IMR-90 (cell line): ENCODE results near the gene AHCYL2. TPM values are rescaled to one million over a fixed set of nuclear protein-coding genes. Genes with fewer than 3 reads are reported as not detected.

ENCODE experiments used
- ATAC-seq: fragments of 200-7000 bp; cut with Tn5 transposase; 2 replicates; pipeline ENCODE4 v1.9.1; 2020; ENCODE audit warnings: low read depth, mild to moderate bottlenecking, moderate library complexity
- BruUV-seq: library from RNA; stranded (reverse); fragments of 400-500 nt; replicated peaks from 2 replicates; lab custom pipeline; 2021; lab: Mats Ljungman, UMichigan
- CTCF ChIA-PET: fragments of 300-600 bp; formaldehyde crosslinking; extraction: SDS; loops from one replicate; lab custom pipeline; 2021; ENCODE audit warnings: antibody characterized with exemption; lab: Yijun Ruan, JAX
- POLR2A ChIA-PET: fragments of 300-600 bp; sonication (Branson Sonifier 250); formaldehyde crosslinking; loops from one replicate; lab custom pipeline; 2022; ENCODE audit warnings: antibody characterized with exemption; ENCODE audit not compliant: unreplicated experiment; lab: Charles Lee
- DNase-seq: peaks from one replicate; pipeline ENCODE4 v3.0.0; 2013
- H2AFZ ChIP-seq: replicated peaks from 2 replicates; pipeline ENCODE3; 2013; ENCODE audit warnings: low read length, mild to moderate bottlenecking; ENCODE audit not compliant: poor library complexity
- H2AK5ac ChIP-seq: 2 replicates; pipeline ENCODE4 v1.6.1; 2013; ENCODE audit warnings: low read depth, low read length, inconsistent platforms
- H2AK9ac ChIP-seq: replicated peaks from 2 replicates; pipeline ENCODE3; 2013; ENCODE audit warnings: mild to moderate bottlenecking, low read depth, low read length, moderate library complexity; ENCODE audit not compliant: poor library complexity
- H2BK120ac ChIP-seq: 2 replicates; pipeline ENCODE4 v1.6.1; 2013; ENCODE audit warnings: low read depth, low read length, inconsistent platforms
- H2BK15ac ChIP-seq: 3 replicates; pipeline ENCODE4 v1.6.1; 2013; ENCODE audit warnings: low read depth, low read length, inconsistent platforms
- H2BK20ac ChIP-seq: 2 replicates; pipeline ENCODE4 v1.6.1; 2013; ENCODE audit warnings: low read depth, mild to moderate bottlenecking, inconsistent platforms, low read length, moderate library complexity
- H2BK5ac ChIP-seq: 2 replicates; pipeline ENCODE4 v1.6.1; 2013; ENCODE audit warnings: mild to moderate bottlenecking, low read depth, low read length, inconsistent platforms; ENCODE audit not compliant: poor library complexity, severe bottlenecking
- H3K14ac ChIP-seq: replicated peaks from 2 replicates; pipeline ENCODE4 v1.6.1; 2013; ENCODE audit warnings: low read depth, low read length, inconsistent platforms
- H3K18ac ChIP-seq: 2 replicates; pipeline ENCODE4 v1.6.1; 2013; ENCODE audit warnings: low read depth, low read length, control low read depth
- H3K23ac ChIP-seq: 2 replicates; pipeline ENCODE4 v1.6.1; 2013; ENCODE audit warnings: low read depth, low read length, inconsistent platforms
- H3K27ac ChIP-seq: 2 replicates; pipeline ENCODE4 v1.5.1; 2013; ENCODE audit warnings: mild to moderate bottlenecking, control low read depth, low read length; ENCODE audit not compliant: insufficient read depth
- H3K27me3 ChIP-seq: 2 replicates; pipeline ENCODE4 v1.6.1; 2013; ENCODE audit warnings: low read length; ENCODE audit not compliant: control insufficient read depth, insufficient read depth
- H3K36me3 ChIP-seq: 2 replicates; pipeline ENCODE4 v1.6.1; 2013; ENCODE audit warnings: low read length, mixed read lengths; ENCODE audit not compliant: control insufficient read depth, insufficient read depth
- H3K4ac ChIP-seq: 2 replicates; pipeline ENCODE4 v1.6.1; 2013; ENCODE audit warnings: low read depth, low read length, inconsistent platforms
- H3K4me1 ChIP-seq: 2 replicates; pipeline ENCODE4 v1.6.1; 2013; ENCODE audit warnings: low read length, mixed read lengths; ENCODE audit not compliant: control insufficient read depth, insufficient read depth
- H3K4me2 ChIP-seq: 2 replicates; pipeline ENCODE4 v1.6.1; 2013; ENCODE audit warnings: low read depth, mild to moderate bottlenecking, control low read depth, low read length, moderate library complexity
- H3K4me3 ChIP-seq: 2 replicates; pipeline ENCODE4 v1.5.1; 2013; ENCODE audit warnings: low read depth, mild to moderate bottlenecking, control low read depth, low read length, moderate library complexity; ENCODE audit not compliant: insufficient read depth
- H3K56ac ChIP-seq: 2 replicates; pipeline ENCODE4 v1.6.1; 2013; ENCODE audit warnings: low read length, inconsistent platforms; ENCODE audit not compliant: insufficient read depth; ENCODE audit errors: extremely low read depth
- H3K79me1 ChIP-seq, 2 experiments: 2 replicates each; pipeline ENCODE4 v1.6.1; 2013; ENCODE audit warnings: low read length in 2 of 2, inconsistent platforms in 1 of 2, low read depth in 1 of 2
- H3K9ac ChIP-seq: 2 replicates; pipeline ENCODE4 v1.6.1; 2013; ENCODE audit warnings: low read depth, low read length, control low read depth
- H3K9me1 ChIP-seq: 2 replicates; pipeline ENCODE4 v1.6.1; 2013; ENCODE audit warnings: low read length, inconsistent platforms; ENCODE audit not compliant: insufficient read depth
- H3K9me3 ChIP-seq: 2 replicates; pipeline ENCODE4 v1.6.1; 2013; ENCODE audit warnings: low read length; ENCODE audit not compliant: control insufficient read depth, insufficient read depth
- H4K20me1 ChIP-seq: 2 replicates; pipeline ENCODE4 v1.6.1; 2013; ENCODE audit warnings: low read length, inconsistent platforms; ENCODE audit not compliant: insufficient read depth
- H4K5ac ChIP-seq: 2 replicates; pipeline ENCODE4 v1.6.1; 2013; ENCODE audit warnings: mild to moderate bottlenecking, low read depth, low read length, control low read depth
- H4K8ac ChIP-seq, 2 experiments: 2 replicates each; pipeline ENCODE4 v1.6.1; 2013; ENCODE audit warnings: low read depth in 2 of 2, low read length in 2 of 2, control low read depth in 1 of 2, inconsistent platforms in 1 of 2
- H4K91ac ChIP-seq: 2 replicates; pipeline ENCODE4 v1.6.1; 2013; ENCODE audit warnings: low read depth, low read length, inconsistent platforms; ENCODE audit not compliant: insufficient read depth
- BHLHE40 ChIP-seq: fragments of 150-350 bp; IDR thresholded peaks from 2 replicates; pipeline ENCODE4 v1.6.1; 2016; ENCODE audit warnings: mild to moderate bottlenecking, low read depth, low read length
- CHD1 ChIP-seq: IDR thresholded peaks from 2 replicates; pipeline ENCODE4 v1.6.1; 2012; ENCODE audit warnings: low read depth, low read length, improper control_type of control experiment
- CTCF ChIP-seq: conservative IDR thresholded peaks from 2 replicates; pipeline ENCODE4 v1.5.1; 2012; ENCODE audit warnings: mild to moderate bottlenecking, low read depth, low read length, improper control_type of control experiment
- FOS ChIP-seq: fragments of 150-350 bp; IDR thresholded peaks from 2 replicates; pipeline ENCODE4 v1.6.1; 2016; ENCODE audit warnings: low read depth, low read length
- MAFK ChIP-seq: IDR thresholded peaks from 2 replicates; pipeline ENCODE4 v1.6.1; 2012; ENCODE audit warnings: low read depth, low read length, improper control_type of control experiment
- MAZ ChIP-seq: IDR thresholded peaks from 2 replicates; pipeline ENCODE4 v1.6.1; 2012; ENCODE audit warnings: low read depth, mild to moderate bottlenecking, low read length, improper control_type of control experiment, moderate library complexity, borderline replicate concordance
- MXI1 ChIP-seq: IDR thresholded peaks from 2 replicates; pipeline ENCODE4 v1.6.1; 2012; ENCODE audit warnings: low read depth, mild to moderate bottlenecking, low read length, moderate library complexity, borderline replicate concordance
- NFE2L2 ChIP-seq: fragments of 150-350 bp; IDR thresholded peaks from 2 replicates; pipeline ENCODE4 v1.6.1; 2016; ENCODE audit warnings: low read depth, mild to moderate bottlenecking, low read length
- POLR2A ChIP-seq: IDR thresholded peaks from 2 replicates; pipeline ENCODE4 v1.6.1; 2012; ENCODE audit warnings: mild to moderate bottlenecking, low read depth, low read length
- RAD21 ChIP-seq: IDR thresholded peaks from 2 replicates; pipeline ENCODE4 v1.6.1; 2012; ENCODE audit warnings: low read length, improper control_type of control experiment
- RCOR1 ChIP-seq: IDR thresholded peaks from 2 replicates; pipeline ENCODE4 v1.6.1; 2012; ENCODE audit warnings: mild to moderate bottlenecking, low read length, improper control_type of control experiment; ENCODE audit not compliant: insufficient replicate concordance
- RFX5 ChIP-seq: IDR thresholded peaks from 2 replicates; pipeline ENCODE4 v1.8.0; 2012; ENCODE audit warnings: low read depth, mild to moderate bottlenecking, low read length, moderate library complexity
- SMC3 ChIP-seq: fragments of 150-350 bp; IDR thresholded peaks from 2 replicates; pipeline ENCODE4 v1.6.1; 2016; ENCODE audit warnings: low read depth, mild to moderate bottlenecking, antibody characterized with exemption, low read length, moderate library complexity
- WGBS, 2 experiments: methylation state at CpG; one replicate each; pipeline versions ENCODE4 v1.1.5 to v1.1.7; 2013; ENCODE audit warnings: missing lambda C conversion rate in 2 of 2; ENCODE audit not compliant: insufficient read length in 1 of 2; ENCODE audit errors: extremely low coverage in 2 of 2; 5-methylcytosine and 5-hydroxymethylcytosine counted together
- dilution Hi-C: fragments of 300-500 bp; cut with HindIII; formaldehyde crosslinking; loops from one replicate; pipeline ENCODE4 v1.14.3; 2018; ENCODE audit warnings: low sequenced_read_pairs; ENCODE audit not compliant: unreplicated experiment
- in situ Hi-C: fragments of 300-500 bp; cut with MboI; formaldehyde crosslinking; loops from 3 replicates; pipeline ENCODE4 v1.14.3; 2019; ENCODE audit warnings: low sequenced_read_pairs, inconsistent platforms, mixed read lengths
- intact Hi-C: fragments of 100-400 bp; cut with micrococcal nuclease; formaldehyde crosslinking; loops from 2 replicates; pipeline ENCODE4 v1.10.0; 2022
- polyA plus RNA-seq, 3 experiments: library from polyadenylated mRNA; depleted of rRNA; stranded (reverse); fragments of >200 nt; gene quantifications; 2 replicates each; pipeline ENCODE4 v1.2.3, GENCODE V29; 2012; ENCODE audit warnings: low replicate concordance in 1 of 3
- total RNA-seq: library from RNA; depleted of rRNA; stranded (reverse); fragments of >200 nt; gene quantifications from 2 replicates; pipeline ENCODE4 v1.2.3, GENCODE V29; 2012
- TF ChIP-seq, protein P1 (sequence below): fragments of 150-350 bp; IDR thresholded peaks from 2 replicates; pipeline ENCODE4 v1.6.1; 2016; ENCODE audit warnings: low read depth, mild to moderate bottlenecking, low read length, moderate library complexity, borderline replicate concordance

Gene AHCYL2
- total and polyA plus RNA-seq, 2 of the 4 experiments (the other 2 are of a cell fraction), result 5.7 to 7.6 TPM

GRCh38 chr7:129277629-129278028 lies 52.8 kb downstream of the AHCYL2 start:
- intact Hi-C loops (no loop called here), in situ Hi-C loops (no loop called here), dilution Hi-C loops (no loop called here)
- no peak overlapping the region for H2BK120ac ChIP-seq
- H3K4ac ChIP-seq, result no peak overlapping the region
- no peak overlapping the region for H2AK9ac ChIP-seq
- no peak for DNase-seq
- no peaks in the 10 kb centered on the region for H3K4me1 ChIP-seq
- H2BK20ac ChIP-seq, result no peak overlapping the region
- ATAC-seq, result no peak
- WGBS, 2 experiments, result 100% methylated on average over 2 of the region's 7 CpGs; no CpG with 5 or more reads in 1 of the 2 experiments
- no peak overlapping the region for H4K8ac ChIP-seq
- no peak overlapping the region for H4K5ac ChIP-seq
- no peaks in the 10 kb centered on the region for H3K79me1 ChIP-seq
- BruUV-seq, result no TSS peak
- peaks cover 2% of the 10 kb centered on the region for H3K36me3 ChIP-seq
- H3K27me3 ChIP-seq, result no peaks in the 10 kb centered on the region
- H2AK5ac ChIP-seq, result no peak overlapping the region
- H3K18ac ChIP-seq, result no peak overlapping the region
- no peak overlapping the region for H3K56ac ChIP-seq
- no peak overlapping the region for H3K27ac ChIP-seq
- ChIA-PET POLR2A (no interaction called here), CTCF (no interaction called here)
- H3K14ac ChIP-seq, result no peak overlapping the region
- no peak overlapping the region for H2AFZ ChIP-seq
- H3K9me3 ChIP-seq, result no peaks in the 10 kb centered on the region
- H3K4me2 ChIP-seq, result no peak overlapping the region
- no peaks in the 10 kb centered on the region for H4K20me1 ChIP-seq
- H3K4me3 ChIP-seq, result no peak overlapping the region
- H3K9me1 ChIP-seq, result no peaks in the 10 kb centered on the region
- no peak overlapping the region for H3K9ac ChIP-seq
- H2BK5ac ChIP-seq, result no peak overlapping the region
- TF ChIP-seq CTCF (no peak), SMC3 (no peak), CHD1 (no peak), RCOR1 (no peak), MAZ (no peak), FOS (no peak), BHLHE40 (no peak), NFE2L2 (no peak), POLR2A (no peak), RAD21 (no peak), MXI1 (no peak), RFX5 (no peak), MAFK (no peak)
- TF ChIP-seq, protein P1, sequence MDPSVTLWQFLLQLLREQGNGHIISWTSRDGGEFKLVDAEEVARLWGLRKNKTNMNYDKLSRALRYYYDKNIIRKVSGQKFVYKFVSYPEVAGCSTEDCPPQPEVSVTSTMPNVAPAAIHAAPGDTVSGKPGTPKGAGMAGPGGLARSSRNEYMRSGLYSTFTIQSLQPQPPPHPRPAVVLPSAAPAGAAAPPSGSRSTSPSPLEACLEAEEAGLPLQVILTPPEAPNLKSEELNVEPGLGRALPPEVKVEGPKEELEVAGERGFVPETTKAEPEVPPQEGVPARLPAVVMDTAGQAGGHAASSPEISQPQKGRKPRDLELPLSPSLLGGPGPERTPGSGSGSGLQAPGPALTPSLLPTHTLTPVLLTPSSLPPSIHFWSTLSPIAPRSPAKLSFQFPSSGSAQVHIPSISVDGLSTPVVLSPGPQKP, result no peak
- no peak overlapping the region for H4K91ac ChIP-seq
- H3K23ac ChIP-seq, result no peak overlapping the region
- no peak overlapping the region for H2BK15ac ChIP-seq
